AG04449 (cell line): ENCODE data around the gene EGFL8.
"Not testable (repeated sequence)": the region's sequence is repeated elsewhere in the genome, so short reads cannot be mapped to it uniquely, and the experiment has no call there.

ENCODE experiments used
- CTCF ChIA-PET: fragments of 350-600 bp; formaldehyde crosslinking; extraction: SDS; loops from one replicate; lab custom pipeline; 2021; ENCODE audit warnings: antibody characterized with exemption; lab: Yijun Ruan, JAX
- POLR2A ChIA-PET: fragments of 400-600, 350-600 bp; formaldehyde crosslinking; extraction: SDS; loops from one replicate; lab custom pipeline; 2020; ENCODE audit warnings: antibody characterized with exemption, inconsistent platforms; lab: Yijun Ruan, JAX
- DNase-seq: peaks from one replicate; pipeline ENCODE4 v3.0.0-alpha.2; 2010; ENCODE audit warnings: low read depth, low spot score
- H3K4me3 ChIP-seq: 2 replicates; pipeline ENCODE4 v1.5.1; 2011; ENCODE audit warnings: low read depth, mild to moderate bottlenecking, control low read depth, low read length
- CTCF ChIP-seq: IDR thresholded peaks from one replicate; pipeline ENCODE4 v1.5.1; 2011; ENCODE audit warnings: mild to moderate bottlenecking, moderate library complexity, low read length, control low read depth, inconsistent platforms; ENCODE audit not compliant: insufficient read depth; ENCODE audit errors: missing control alignments

Gene EGFL8

GRCh38 chr6:32181148-32181702 lies 16.8 kb downstream of the EGFL8 start:
- POLR2A ChIA-PET, result interaction anchor here (0.6 kb wide), 1 partner anchor 1108 kb away, joined by 3 read pairs; the partner anchor contains the start of gene WDR46

GRCh38 chr6:32181915-32182529 lies 17.6 kb downstream of the EGFL8 start:
- no peak for TF ChIP-seq CTCF
- no peak for DNase-seq
- no peak overlapping the region for H3K4me3 ChIP-seq
- ChIA-PET CTCF (interaction anchor here (0.8 to 2.0 kb wide), 4 partner anchors 12 to 65 kb away, joined by 3 to 10 read pairs (median 4); no protein-coding TSS in a partner anchor), POLR2A (interaction anchor here (1.2 kb wide), 1 partner anchor 11 kb away, joined by 3 read pairs; the partner anchor contains the start of gene GPSM3)

More at GRCh38 chr6:32181148-32181702, 16.8 kb downstream of the EGFL8 start:
- CTCF ChIA-PET, result interaction anchor here (1.3 to 2.0 kb wide), 2 partner anchors 14 kb away, joined by 4 to 10 read pairs; no protein-coding TSS in a partner anchor
- no peak for DNase-seq
- no peak for TF ChIP-seq CTCF
- no peak overlapping the region for H3K4me3 ChIP-seq

GRCh38 chr6:32182555-32182981 lies 18.2 kb downstream of the EGFL8 start:
- H3K4me3 ChIP-seq, result no peak overlapping the region
- ChIA-PET CTCF (interaction anchor here (0.9 to 2.0 kb wide), 3 partner anchors 12 to 65 kb away, joined by 3 to 10 read pairs (median 4); no protein-coding TSS in a partner anchor), POLR2A (interaction anchor here (1.2 kb wide), 1 partner anchor 11 kb away, joined by 3 read pairs; the partner anchor contains the start of gene GPSM3)
- TF ChIP-seq CTCF, result no peak
- no peak for DNase-seq

- ChIA-PET POLR2A (interaction anchor here (1.2 kb wide), 1 partner anchor 10 kb away, joined by 3 read pairs; the partner anchor contains the start of gene GPSM3), CTCF (interaction anchor here (0.9 to 2.0 kb wide), 3 partner anchors 11 to 65 kb away, joined by 3 to 10 read pairs (median 4); no protein-coding TSS in a partner anchor)
- TF ChIP-seq CTCF, result no peak
- no peak overlapping the region for H3K4me3 ChIP-seq
- DNase-seq, result no peak
These were observed 18.6 kb downstream of the EGFL8 start for GRCh38 chr6:32183030-32183429.

GRCh38 chr6:32183483-32184083 lies 19.2 kb downstream of the EGFL8 start:
- TF ChIP-seq CTCF, result no peak
- no peak overlapping the region for H3K4me3 ChIP-seq
- CTCF ChIA-PET, result interaction anchor here (2.0 kb wide), 1 partner anchor 12 kb away, joined by 10 read pairs; no protein-coding TSS in a partner anchor
- POLR2A ChIA-PET, result no interaction called here
- DNase-seq, result no peak

- ChIA-PET POLR2A (no interaction called here), CTCF (no interaction called here)
- DNase-seq, result no peak
These were observed 19.8 kb downstream of the EGFL8 start, which contains the start of gene AGER for GRCh38 chr6:32184084-32184640. AGER (minus strand) TSS chr6:32184253; CDS start chr6:32184222, 31 bp downstream.

GRCh38 chr6:32185681-32186131 lies 21.3 kb downstream of the EGFL8 start:
- H3K4me3 ChIP-seq, CTCF ChIA-PET, DNase-seq: not testable (repeated sequence)
- POLR2A ChIA-PET, result interaction anchor here (0.6 to 0.7 kb wide), 2 partner anchors 109 to 1114 kb away, joined by 3 read pairs; no protein-coding TSS in a partner anchor

More at GRCh38 chr6:32184084-32184640, 19.8 kb downstream of the EGFL8 start, which contains the start of gene AGER:
- H3K4me3 ChIP-seq, result no peak within 1 kb of the TSS
- TF ChIP-seq CTCF, result no peak

GRCh38 chr6:32186151-32186840 lies 21.9 kb downstream of the EGFL8 start:
- POLR2A ChIA-PET, result interaction anchor here (0.7 kb wide), 1 partner anchor 1113 kb away, joined by 3 read pairs; no protein-coding TSS in a partner anchor
- DNase-seq, H3K4me3 ChIP-seq, CTCF ChIA-PET: not testable (repeated sequence)
